NCI-H446 (cell line): ENCODE measurements around the gene ACTR2.
A peak's percentile ranks its signal among the peaks of the same experiment; 100 is the strongest.
"Not testable (repeated sequence)": the region's sequence is repeated elsewhere in the genome, so short reads cannot be mapped to it uniquely, and the experiment has no call there.

Experiments
- DNase-seq, 2 experiments: peaks; one replicate each; lab custom pipeline; 2025; lab: John Stamatoyannopoulos, UW

ACTR2 gene

DNA sequence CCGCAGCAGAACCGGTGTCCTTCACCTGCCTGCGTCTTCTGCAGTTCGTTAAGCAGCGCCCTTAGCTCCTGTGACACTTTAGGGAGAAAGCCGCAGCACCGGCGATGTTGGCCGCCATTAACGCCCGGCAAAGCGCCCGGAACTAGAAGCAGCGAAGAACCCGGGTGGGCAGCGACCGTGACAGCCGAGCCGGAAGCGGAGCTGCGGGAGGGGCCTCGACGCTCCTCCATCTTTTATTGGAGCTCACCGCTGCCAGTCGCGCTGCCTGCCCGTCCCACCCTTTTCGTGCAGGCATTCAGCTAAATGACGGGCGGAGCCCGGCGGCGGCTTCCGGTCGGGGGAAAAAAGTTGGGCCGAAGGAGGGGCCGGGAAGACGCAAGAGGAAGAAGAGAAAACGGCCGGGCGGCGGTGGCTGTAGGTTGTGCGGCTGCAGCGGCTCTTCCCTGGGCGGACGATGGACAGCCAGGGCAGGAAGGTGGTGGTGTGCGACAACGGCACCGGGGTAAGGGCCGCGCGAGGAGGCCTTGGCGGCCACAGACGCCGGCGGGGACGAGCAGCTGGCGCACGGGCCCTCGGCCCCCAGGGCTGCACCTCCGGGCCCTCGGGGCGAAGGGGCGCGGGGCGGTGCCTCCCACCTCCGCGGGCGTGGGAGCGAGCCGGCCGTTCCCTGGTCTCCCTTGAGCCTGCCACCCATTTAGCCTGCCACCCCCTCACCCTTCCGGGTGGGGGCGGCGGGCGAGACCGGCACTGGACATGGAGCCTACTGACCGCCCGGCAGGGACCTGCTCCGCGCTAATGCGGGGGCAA is at the start of gene ACTR2:
Gene ACTR2 (plus strand): TSS at position 376 of the 807 bp plus-strand sequence. CDS start 79 bp downstream, at position 455.
- peak; percentile 84 to 97 for DNase-seq

GRCh38 chr2:65182570-65182969 is 45.1 kb upstream of the ACTR2 start:
- DNase-seq = no peak

DNA sequence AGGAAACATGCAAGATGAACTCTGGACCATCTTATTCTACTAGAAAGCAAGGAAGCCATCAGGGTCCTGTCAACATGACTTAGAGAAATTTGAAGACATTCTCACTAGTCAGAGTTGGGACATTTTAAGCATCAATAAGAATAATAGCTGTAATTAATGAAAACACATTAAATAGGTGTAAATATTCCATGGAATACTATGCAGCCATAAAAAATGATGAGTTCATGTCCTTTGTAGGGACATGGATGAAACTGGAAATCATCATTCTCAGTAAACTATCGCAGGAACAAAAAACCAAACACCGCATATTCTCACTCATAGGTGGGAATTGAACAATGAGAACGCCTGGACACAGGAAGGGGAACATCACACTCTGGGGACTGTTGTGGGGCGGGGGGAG is 44.2 kb upstream of the ACTR2 start:
- DNase-seq = not testable (repeated sequence)

DNA sequence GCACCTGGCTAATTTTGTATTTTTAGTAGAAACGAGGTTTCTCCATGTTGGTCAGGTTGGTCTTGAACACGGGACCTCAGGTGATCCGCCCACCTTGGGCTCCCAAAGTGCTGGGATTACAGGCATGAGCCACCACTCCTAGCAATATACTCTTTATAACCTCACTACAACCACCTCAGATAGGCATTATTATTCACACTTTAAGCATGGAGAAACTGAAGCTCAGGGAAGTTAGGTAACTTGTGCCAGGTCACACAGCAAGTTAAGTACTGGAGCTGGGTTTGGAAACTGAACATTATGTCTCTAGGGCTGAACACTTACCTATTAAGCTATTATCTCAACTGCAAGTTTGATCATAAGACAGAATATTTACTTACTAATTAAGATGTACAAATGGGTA is 42.6 kb upstream of the ACTR2 start:
- DNase-seq = no peak

GRCh38 chr2:65186093-65186868 is 41.4 kb upstream of the ACTR2 start:
- no peak for DNase-seq

GRCh38 chr2:65186872-65187851 is 40.5 kb upstream of the ACTR2 start:
- peak; percentile 36 to 83 for DNase-seq

DNA sequence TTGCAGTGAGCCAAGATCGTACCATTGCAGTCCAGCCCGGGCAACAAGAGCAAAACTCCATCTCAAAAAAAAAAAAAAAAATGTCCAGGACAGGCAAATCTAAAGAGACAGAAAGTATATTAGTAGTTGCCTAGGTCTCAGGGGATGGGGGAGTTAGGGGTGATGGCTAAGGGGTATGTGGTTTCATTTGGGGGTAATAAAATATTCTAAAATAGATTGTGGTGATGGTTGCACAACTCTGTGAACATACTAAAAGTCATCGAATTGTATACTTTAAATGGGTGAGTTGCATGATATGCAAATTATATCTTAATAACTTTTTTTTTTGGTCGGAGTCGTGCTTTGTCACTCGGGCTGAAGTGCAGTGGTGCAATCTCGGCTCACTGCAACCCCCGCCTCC is 34.2 kb upstream of the ACTR2 start:
- no peak for DNase-seq

DNA sequence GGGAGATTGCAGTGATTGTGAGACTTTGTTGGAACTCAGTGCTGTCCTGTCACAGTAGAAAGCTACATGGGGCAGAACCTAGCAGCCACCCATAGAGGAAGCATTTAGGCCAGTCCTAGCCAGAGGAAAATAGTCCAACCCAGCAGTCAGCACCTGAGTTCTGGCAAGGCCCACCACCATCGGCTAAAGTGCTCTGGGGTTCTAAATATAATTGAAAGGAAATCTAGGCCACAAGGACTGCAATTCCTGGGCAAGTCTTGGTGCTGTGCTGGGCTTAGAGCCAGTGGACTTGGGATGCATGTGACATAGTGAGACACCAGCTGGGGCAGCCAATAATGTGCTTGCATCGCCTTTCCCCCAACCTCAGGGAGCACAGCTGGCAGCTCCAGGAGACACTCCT is 28.9 kb upstream of the ACTR2 start:
- no peak for DNase-seq

DNA sequence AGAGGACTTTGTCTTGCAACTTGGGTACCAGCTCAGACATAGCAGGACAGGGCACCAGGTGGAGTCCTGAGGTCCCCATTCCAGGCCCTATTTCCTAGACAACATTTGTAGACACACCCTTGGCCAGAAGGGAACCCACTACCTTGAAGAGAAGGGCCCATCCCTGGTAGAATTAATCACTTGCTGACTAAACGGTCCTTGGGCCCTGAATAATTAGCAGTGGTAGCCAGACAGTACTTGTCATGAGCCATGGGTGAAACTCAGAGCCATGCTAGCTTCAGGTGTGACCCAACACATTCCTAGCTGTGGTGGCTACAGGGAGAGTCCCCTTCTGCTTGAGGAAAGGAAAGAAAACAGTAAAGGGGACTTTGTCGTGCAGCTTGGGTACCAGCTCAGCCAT is 28.5 kb upstream of the ACTR2 start:
- no peak for DNase-seq

DNA sequence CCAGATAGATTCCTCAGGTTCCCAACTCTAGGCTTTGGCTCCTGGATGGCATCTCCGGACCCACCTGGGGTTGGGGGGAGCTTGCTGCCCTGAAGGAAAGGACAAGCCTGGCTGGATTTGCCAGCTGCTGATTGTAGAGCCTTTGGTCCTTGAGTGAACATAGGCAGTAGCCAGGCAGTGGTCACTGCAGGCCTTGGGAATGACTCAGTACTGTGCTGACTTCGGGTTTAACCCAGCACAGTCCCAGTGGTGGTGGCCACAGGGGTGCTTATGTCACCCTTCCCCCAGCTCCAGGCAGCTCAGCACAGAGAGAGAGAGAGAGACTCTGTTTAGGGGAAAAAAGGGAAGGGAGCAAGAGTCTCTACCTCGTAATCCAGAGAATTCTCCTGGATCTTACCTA is 27.7 kb upstream of the ACTR2 start:
- no peak for DNase-seq

DNA sequence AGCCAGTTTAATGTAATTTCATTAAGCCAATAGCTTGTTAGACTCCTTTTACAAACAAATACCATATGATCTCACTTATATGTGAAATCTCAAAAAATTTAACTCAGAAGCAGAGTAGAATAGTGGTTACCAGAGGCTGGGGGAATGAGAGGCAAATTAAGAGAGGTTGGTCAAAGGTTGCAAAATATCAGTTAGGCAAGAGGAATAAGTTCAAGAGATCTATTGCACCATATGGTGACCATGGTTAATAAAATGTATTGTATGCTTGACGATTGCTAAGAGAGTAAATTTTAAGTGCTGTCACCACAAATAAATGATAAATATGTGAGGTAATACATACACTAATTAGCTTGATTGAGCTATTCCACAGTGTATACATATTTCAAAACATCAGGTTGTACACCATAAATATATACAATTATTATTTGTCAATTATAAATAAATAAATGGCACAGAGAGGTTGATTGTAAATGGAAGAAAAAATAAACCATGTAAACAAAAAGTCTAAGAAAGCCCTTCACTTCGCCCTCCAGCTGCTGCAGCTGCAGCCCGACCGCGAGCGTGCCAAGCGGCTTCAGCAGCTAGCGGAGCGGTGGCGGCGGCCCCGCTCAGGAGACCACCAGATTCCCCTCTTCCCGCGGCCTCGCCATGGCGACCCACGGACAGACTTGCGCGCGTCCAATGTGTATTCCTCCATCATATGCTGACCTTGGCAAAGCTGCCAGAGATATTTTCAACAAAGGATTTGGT is 23.0 kb upstream of the ACTR2 start:
- DNase-seq = no peak

DNA sequence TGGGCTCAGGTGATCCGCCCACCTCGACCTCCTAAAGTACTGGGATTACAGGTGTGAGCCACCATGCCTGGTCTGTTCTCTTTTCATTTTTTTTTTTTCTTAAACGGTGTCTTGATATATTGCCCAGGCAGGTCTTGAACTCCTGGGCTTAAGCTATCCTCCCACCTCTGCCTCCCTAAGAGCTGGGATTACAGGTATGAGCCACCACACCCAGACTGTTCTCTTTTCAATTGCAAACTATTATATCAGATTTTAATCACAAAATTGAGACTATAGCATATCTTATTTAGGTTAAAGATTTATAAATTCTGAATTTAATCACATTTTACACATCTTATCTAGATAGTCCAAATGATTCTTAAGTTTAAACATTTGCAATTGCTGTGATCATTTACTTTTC is 15.5 kb upstream of the ACTR2 start:
- no peak for DNase-seq

DNA sequence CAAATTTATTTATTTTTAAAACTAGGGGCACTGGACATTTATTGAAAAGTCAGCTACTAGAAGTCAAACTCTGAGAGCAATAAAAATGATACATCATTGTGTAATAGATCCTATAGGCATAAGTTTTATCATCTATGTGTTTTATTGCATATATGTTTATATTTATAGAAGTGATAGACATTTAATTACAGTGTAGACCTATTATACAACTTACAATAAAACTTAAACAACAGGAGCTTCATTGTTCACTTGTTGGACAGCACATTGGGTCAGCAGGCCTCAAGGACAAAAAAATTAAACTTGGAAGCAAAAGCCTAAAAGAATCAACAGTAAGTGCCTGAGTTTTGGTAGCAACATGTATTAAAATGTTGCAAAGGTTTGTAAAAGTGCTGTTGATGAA is 15.0 kb upstream of the ACTR2 start:
- no peak for DNase-seq

- no peak for DNase-seq
Measured at GRCh38 chr2:65213035-65213434, 14.6 kb upstream of the ACTR2 start.

DNA sequence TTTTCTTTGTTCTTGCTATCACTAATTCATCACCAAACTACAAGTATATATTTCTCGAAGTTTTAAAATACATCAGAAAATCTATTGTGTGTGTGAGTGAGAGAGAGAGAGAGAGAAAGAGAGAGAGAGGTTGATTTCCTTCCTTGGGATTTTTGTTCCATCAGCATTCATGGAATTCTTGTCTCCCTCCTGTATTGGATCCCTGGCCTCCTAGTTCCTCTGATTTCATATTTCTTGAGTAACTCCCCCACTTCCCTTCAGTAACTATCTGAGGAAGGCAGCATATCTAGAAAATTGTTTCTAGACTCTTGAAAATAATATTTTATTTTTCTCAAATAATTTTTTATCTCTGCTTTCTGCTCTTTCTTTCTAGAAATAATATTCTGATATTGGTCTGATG is 13.3 kb upstream of the ACTR2 start:
- DNase-seq = no peak

- no peak for DNase-seq
Measured at GRCh38 chr2:65214843-65215242, 12.8 kb upstream of the ACTR2 start.

DNA sequence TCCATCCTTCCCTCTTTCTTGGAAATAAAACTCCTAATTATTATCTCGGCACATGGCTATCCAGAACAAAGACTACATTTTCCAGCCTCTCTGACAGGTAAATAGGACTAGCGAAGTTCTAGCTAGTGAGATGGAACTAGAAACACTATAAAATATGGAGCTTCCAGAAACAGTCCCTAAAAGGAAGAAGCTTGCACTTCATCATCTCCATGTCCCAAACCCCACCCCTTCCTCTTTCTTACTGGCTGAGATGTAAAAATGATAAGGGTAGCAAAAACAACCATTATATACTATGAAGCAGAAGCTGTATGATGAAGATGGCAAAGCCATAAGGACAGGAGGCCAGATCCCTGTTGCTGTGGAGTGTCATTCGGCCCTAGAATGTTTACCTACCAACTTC is 11.7 kb upstream of the ACTR2 start:
- no peak for DNase-seq

DNA sequence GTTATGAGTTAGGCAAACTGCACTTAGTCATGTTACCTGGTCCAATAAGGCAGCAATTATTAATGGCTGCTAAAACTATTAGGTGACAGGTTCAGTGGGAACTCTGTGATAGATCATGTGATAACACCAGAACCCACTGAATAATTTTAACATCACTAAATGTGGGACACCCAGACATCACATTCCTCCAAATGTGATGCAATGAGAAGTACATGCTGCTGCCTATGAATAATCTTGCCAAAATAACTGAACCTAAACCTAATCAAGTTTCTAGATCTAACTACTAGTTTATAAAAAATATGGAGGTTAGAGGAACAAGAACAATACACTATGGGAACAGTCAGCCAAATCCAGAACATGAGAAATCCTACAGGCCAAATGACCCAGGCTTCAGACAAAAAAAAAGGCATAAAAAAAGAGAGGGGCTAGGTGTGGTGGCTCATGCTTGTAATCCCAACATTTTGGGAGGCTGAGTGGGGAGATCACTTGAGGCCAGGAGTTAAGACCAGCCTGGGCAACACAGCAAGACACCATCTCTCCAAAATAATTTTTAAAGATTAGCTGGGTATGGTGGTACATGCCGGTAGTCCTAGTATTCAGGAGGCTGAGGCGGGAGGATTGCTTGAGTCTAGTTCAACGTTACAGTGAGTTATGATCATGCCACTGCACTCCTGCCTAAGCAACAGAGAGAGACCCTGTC is 7.0 kb upstream of the ACTR2 start:
- DNase-seq = no peak

DNA sequence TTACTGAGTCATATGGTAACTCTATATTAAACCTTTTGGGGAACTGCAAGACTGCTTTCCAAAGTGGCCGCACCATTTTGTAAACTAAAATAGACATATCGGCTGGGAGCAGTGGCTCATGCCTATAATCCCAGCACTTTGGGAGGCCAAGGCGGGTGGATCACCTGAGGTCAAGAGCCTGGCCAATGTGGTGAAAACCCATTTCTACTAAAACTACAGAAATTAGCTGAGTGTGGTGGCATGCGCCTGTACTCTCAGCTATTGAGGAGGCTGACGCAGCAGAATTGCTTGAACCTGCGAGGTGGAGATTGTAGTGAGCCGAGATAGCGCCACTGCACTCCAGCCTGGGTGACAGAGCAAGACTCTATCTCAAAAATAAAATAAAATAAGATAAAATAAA is 6.4 kb upstream of the ACTR2 start:
- DNase-seq = not testable (repeated sequence)

DNA sequence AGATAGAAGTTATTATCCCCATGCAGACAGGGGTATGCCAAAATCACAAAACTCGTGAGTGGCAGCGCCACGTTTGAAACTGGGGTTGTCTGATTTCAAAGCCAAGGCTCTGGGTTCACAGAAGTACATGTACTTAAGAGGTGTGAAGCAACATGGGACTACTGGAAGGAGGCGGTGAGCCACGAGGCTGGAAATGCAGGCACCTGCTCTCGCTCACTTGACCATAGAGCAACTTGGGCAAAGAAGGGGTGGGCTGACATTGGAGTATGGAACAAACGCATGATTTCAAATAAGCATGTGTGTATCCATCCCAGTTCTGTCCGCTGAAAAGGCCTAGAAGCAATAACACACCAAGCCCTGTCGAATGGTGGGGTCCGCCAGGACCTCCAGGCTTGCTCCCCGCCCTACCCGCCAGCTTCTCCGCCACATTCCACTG is 593 bp upstream of the ACTR2 start:
- DNase-seq = no peak

GRCh38 chr2:65228263-65228750 is 676 bp downstream of the ACTR2 start:
- peak in 1 of 2 experiments; percentile 30 for DNase-seq
